Measurements from ENCODE around the gene FMO4.
"Not testable (repeated sequence)": the region's sequence is repeated elsewhere in the genome, so short reads cannot be mapped to it uniquely, and the experiment has no call there.

Gene FMO4

GRCh38 chr1:171352554-171352953 lies 38.6 kb downstream of the FMO4 start:
- no peak for DNase-seq
- peaks cover 5% of the 10 kb centered on the region for H3K9me3 Mint-ChIP-seq
- H3K36me3 Mint-ChIP-seq (ENCODE audit: low read depth), result no peaks in the 10 kb centered on the region
- no peak for TF ChIP-seq CTCF (IDR thresholded peaks at IDR 0.05)
- H3K4me3 Mint-ChIP-seq, result no peak overlapping the region
- no peaks in the 10 kb centered on the region for H3K27me3 Mint-ChIP-seq (ENCODE audit: low read depth, poor library complexity)
- peaks cover 7% of the 10 kb centered on the region for H3K4me1 Mint-ChIP-seq
- no peak overlapping the region for H3K27ac Mint-ChIP-seq

GRCh38 chr1:171355727-171356126 lies 41.7 kb downstream of the FMO4 start:
- Mint-ChIP-seq H3K27ac (peak overlapping the region; percentile 81), H3K27me3 (ENCODE audit: low read depth, poor library complexity) (no peaks in the 10 kb centered on the region), H3K4me3 (no peak overlapping the region), H3K36me3 (ENCODE audit: low read depth) (no peaks in the 10 kb centered on the region), H3K9me3 (no peaks in the 10 kb centered on the region), H3K4me1 (peaks cover 17% of the 10 kb centered on the region)
- no peak for TF ChIP-seq CTCF (IDR thresholded peaks at IDR 0.05)
- no peak for DNase-seq

DNA sequence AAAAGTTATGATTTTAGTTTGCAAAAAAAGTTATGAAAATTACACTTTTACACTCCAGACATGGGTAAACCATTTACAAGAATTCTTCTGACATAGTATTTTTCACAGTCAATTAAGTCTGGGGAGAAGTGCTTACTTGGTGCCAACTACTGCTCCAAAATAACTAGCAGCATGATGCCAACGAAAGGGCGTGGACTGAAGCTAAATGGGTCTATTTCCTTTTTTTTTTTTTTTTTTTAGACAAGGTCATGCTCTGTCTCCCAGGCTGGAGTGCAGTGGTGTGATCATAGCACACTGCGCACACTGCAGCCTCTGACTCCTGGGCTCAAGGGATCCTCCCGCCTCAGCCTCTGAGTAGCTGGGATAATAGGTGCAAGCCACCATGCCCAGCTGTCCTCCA lies 43.2 kb downstream of the FMO4 start:
- Mint-ChIP-seq H3K27me3 (ENCODE audit: low read depth, poor library complexity) (no peaks in the 10 kb centered on the region), H3K27ac (no peak overlapping the region), H3K4me3 (no peak overlapping the region), H3K4me1 (peaks cover 17% of the 10 kb centered on the region), H3K36me3 (ENCODE audit: low read depth) (no peaks in the 10 kb centered on the region), H3K9me3 (peaks cover 9% of the 10 kb centered on the region)
- TF ChIP-seq CTCF (IDR thresholded peaks at IDR 0.05), result no peak
- DNase-seq, result no peak

GRCh38 chr1:171359355-171359648 lies 45.3 kb downstream of the FMO4 start:
- not testable (repeated sequence) for DNase-seq, H3K27ac Mint-ChIP-seq
- peaks cover 11% of the 10 kb centered on the region for H3K4me1 Mint-ChIP-seq

DNA sequence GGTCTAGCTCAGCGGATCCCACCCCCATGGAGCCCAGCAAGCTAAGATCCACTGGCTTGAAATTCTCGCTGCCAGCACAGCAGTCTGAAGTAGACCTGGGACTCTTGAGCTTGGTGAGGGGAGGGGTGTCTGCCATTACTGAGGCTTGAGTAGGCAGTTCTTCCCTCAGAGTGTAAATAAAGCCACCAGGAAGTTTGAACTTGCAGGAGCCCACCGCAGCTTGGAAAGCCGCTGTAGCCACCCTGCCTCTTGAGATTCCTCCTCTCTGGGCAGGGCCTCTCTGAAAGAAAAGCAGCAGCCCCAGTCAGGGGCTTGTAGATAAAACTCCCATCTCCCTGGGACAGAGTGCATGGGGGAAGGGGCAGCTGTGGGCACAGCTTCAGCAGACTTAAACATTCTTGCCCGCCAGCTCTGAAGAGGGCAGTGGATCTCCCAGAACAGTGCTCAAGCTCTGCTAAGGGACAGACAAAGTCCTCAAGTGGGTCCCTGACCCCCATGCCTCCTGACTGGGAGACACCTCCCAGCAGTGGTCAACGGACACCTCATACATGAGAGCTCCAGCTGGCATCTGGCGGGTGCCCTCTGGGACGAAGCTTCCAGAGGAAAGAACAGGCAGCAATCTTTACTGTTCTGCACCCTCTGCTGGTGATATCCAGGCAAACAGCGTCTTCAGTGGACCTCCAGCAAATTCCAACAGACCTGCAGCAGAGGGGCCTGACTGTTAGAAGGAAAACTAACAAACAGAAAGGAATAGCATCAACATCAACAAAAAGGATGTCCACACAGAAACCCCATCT lies 45.9 kb downstream of the FMO4 start:
- not testable (repeated sequence) for H3K4me3 Mint-ChIP-seq; H3K27me3 Mint-ChIP-seq (ENCODE audit: low read depth, poor library complexity); DNase-seq

More at GRCh38 chr1:171359355-171359648, 45.3 kb downstream of the FMO4 start:
- H3K27me3 Mint-ChIP-seq (ENCODE audit: low read depth, poor library complexity); H3K4me3 Mint-ChIP-seq; H3K36me3 Mint-ChIP-seq (ENCODE audit: low read depth): not testable (repeated sequence)
- peaks cover 29% of the 10 kb centered on the region for H3K9me3 Mint-ChIP-seq

GRCh38 chr1:171366085-171366484 lies 52.1 kb downstream of the FMO4 start:
- TF ChIP-seq CTCF (IDR thresholded peaks at IDR 0.05), result no peak
- Mint-ChIP-seq H3K36me3 (ENCODE audit: low read depth) (no peaks in the 10 kb centered on the region), H3K9me3 (peaks cover 37% of the 10 kb centered on the region), H3K27me3 (ENCODE audit: low read depth, poor library complexity) (no peaks in the 10 kb centered on the region), H3K4me3 (no peak overlapping the region), H3K27ac (no peak overlapping the region), H3K4me1 (peaks cover 6% of the 10 kb centered on the region)
- DNase-seq, result no peak

More for the DNA sequence above, 45.9 kb downstream of the FMO4 start:
- Mint-ChIP-seq H3K9me3 (peaks cover 30% of the 10 kb centered on the region), H3K4me1 (peaks cover 11% of the 10 kb centered on the region)
- H3K36me3 Mint-ChIP-seq (ENCODE audit: low read depth); H3K27ac Mint-ChIP-seq: not testable (repeated sequence)

DNA sequence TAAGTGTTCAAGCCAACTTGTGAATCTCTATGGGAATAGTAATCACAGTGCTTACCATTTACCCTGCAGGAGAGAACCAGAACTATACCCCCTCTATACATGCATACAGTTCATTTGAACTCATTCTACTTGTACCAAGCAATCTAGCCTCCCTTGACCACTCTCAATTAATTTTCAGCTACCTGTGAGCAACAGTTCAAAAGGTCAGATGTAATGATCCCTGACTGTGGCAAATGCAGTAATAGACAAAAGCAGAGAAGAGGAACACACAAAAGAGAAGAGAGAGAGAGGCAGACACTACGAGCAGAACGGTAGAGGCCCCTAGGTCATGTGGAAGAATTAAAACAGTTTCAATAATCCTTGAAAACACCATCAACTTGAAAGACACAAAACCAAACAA lies 52.8 kb downstream of the FMO4 start:
- H3K27me3 Mint-ChIP-seq (ENCODE audit: low read depth, poor library complexity), result no peaks in the 10 kb centered on the region
- H3K4me3 Mint-ChIP-seq, result no peak overlapping the region
- H3K4me1 Mint-ChIP-seq, result peaks cover 6% of the 10 kb centered on the region
- H3K27ac Mint-ChIP-seq, result peak overlapping the region; percentile 63
- no peak for DNase-seq
- H3K9me3 Mint-ChIP-seq, result peaks cover 33% of the 10 kb centered on the region
- TF ChIP-seq CTCF (IDR thresholded peaks at IDR 0.05), result no peak
- H3K36me3 Mint-ChIP-seq (ENCODE audit: low read depth), result no peaks in the 10 kb centered on the region

Data from nephron progenitor cell (in vitro differentiated cells).